Subcutaneous abdominal adipose tissue (tissue), 5 donors: ENCODE data around the gene SPRTN.
A peak's percentile ranks its signal among the peaks of the same experiment; 100 is the strongest.

ENCODE experiments used
- H3K27ac ChIP-seq: one replicate; pipeline ENCODE4 v1.7.0; 2013; ENCODE audit warnings: low read depth, mild to moderate bottlenecking, inconsistent platforms, low read length, moderate library complexity
- H3K27me3 ChIP-seq, 5 donors: one replicate each; pipeline ENCODE4 v1.7.0; 2013; ENCODE audit warnings: low read length in 5 of 5, inconsistent platforms in 1 of 5; ENCODE audit not compliant: control insufficient read depth in 5 of 5, insufficient read depth in 4 of 5
- H3K36me3 ChIP-seq, 5 donors: one replicate each; pipeline ENCODE4 v1.7.0; 2013; ENCODE audit warnings: low read length in 5 of 5; ENCODE audit not compliant: control insufficient read depth in 5 of 5, insufficient read depth in 5 of 5
- H3K4me1 ChIP-seq, 5 donors: one replicate each; pipeline ENCODE4 v1.7.0; 2013; ENCODE audit warnings: low read length in 5 of 5, mild to moderate bottlenecking in 3 of 5, moderate library complexity in 1 of 5; ENCODE audit not compliant: control insufficient read depth in 5 of 5, insufficient read depth in 5 of 5
- H3K4me3 ChIP-seq, 5 donors: one replicate each; pipeline ENCODE4 v1.7.0; 2013; ENCODE audit warnings: low read length in 5 of 5, low read depth in 1 of 5
- H3K9ac ChIP-seq, 5 donors: one replicate each; pipeline ENCODE4 v1.7.0; 2013; ENCODE audit warnings: low read length in 5 of 5, mild to moderate bottlenecking in 4 of 5, moderate library complexity in 3 of 5
- H3K9me3 ChIP-seq, 5 donors: one replicate each; pipeline ENCODE4 v1.7.0; 2013; ENCODE audit warnings: low read length in 5 of 5; ENCODE audit not compliant: control insufficient read depth in 5 of 5
- donor health status: healthy.
- donor health status: healthy.
- donor health status: healthy.
- donor health status: healthy.
- donor health status: healthy.

Gene SPRTN

DNA sequence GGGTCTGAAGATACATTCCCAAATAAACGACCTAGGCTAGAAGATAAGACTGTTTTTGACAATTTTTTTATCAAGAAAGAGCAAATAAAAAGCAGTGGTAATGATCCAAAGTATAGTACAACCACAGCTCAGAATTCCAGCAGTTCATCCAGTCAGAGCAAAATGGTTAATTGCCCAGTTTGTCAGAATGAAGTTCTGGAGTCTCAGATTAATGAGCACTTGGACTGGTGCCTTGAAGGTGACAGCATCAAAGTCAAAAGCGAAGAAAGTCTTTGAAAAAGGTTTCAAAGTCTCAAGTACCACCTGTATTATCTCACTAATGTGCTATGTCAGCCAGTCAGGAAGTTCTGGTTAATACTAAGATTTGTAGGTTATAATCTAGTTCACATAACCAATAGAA, 15.0 kb downstream of the SPRTN start:
- Histone ChIP-seq H3K36me3 (peaks cover 22 to 42% (median 28%) of the 10 kb centered on the region in 5 donors), H3K9me3 (no peaks in the 10 kb centered on the region), H3K4me3 (no peak overlapping the region), H3K27me3 (no peaks in the 10 kb centered on the region), H3K27ac (no peak overlapping the region), H3K4me1 (peaks cover 2 to 10% (median 4%) of the 10 kb centered on the region in 5 donors), H3K9ac (peak overlapping the region in 1 of 5 donors; percentile 11)

GRCh38 chr1:231354330-231355020, 16.4 kb downstream of the SPRTN start:
- Histone ChIP-seq H3K9ac (no peak overlapping the region), H3K4me1 (peaks cover 4 to 12% (median 5%) of the 10 kb centered on the region in 5 donors), H3K4me3 (no peak overlapping the region), H3K27me3 (no peaks in the 10 kb centered on the region), H3K27ac (no peak overlapping the region), H3K9me3 (no peaks in the 10 kb centered on the region), H3K36me3 (peaks cover 18 to 35% (median 25%) of the 10 kb centered on the region in 5 donors)

DNA sequence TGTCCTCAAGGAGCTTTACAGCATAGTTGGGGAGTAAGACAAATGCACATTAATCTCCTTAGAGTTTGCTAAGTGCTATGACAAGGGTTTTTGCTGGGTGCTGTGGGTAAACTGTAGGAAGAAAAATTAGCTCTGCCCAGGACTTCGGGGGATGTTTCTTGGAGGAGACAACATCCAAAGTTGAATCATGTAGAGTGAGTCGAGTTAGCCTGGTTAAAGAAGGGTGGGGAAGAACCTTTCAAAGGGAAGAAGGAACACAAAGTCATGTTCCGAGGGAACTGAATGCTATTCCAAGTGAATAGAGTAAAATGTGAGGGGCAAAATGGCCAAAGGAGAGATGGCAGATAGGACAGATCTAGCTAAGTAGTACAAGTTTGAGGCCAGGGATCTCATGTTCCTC, 17.1 kb downstream of the SPRTN start:
- no peak overlapping the region for H3K4me3 ChIP-seq
- H3K9me3 ChIP-seq, result no peaks in the 10 kb centered on the region
- peaks cover 18 to 28% (median 23%) of the 10 kb centered on the region in 5 donors for H3K36me3 ChIP-seq
- no peak overlapping the region for H3K27ac ChIP-seq
- H3K27me3 ChIP-seq, result no peaks in the 10 kb centered on the region
- no peak overlapping the region for H3K9ac ChIP-seq
- peaks cover 4 to 12% (median 5%) of the 10 kb centered on the region in 5 donors for H3K4me1 ChIP-seq

DNA sequence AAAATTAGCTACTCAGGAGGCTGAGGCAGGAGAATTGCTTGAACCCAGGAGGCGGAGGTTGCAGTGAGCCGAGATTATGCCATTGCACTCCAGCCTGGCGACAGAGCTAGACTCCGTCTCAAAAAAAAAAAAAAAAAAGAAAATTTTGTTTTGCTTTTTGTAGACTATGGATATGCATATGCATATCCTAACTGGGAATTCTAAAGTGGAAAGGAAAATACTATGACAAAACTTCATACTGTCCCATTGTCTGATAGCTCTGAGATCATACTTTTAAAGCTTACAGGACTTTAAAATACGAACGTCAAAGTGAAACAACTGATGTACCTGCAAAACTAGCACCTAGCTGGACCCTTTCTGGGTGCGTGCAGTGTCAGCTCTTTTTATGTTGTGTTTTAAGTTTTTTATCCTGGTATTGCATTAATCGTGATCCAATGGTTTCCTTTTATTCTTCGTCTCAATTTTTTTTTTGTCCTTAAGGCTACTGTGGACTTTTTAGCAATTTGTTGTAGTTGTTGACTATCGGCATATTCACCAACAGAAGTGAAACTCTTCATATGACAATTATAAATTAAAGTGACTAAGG, 19.2 kb downstream of the SPRTN start:
- Histone ChIP-seq H3K27me3 (no peaks in the 10 kb centered on the region), H3K4me1 (peaks cover 4 to 5% (median 5%) of the 10 kb centered on the region in 5 donors), H3K9me3 (no peaks in the 10 kb centered on the region), H3K9ac (no peak overlapping the region), H3K36me3 (peaks cover 5 to 16% (median 14%) of the 10 kb centered on the region in 5 donors), H3K4me3 (no peak overlapping the region), H3K27ac (no peak overlapping the region)

- H3K4me3 ChIP-seq, result no peak overlapping the region
- peak overlapping the region in 1 of 5 donors; percentile 19 for H3K9ac ChIP-seq
- no peaks in the 10 kb centered on the region for H3K9me3 ChIP-seq
- peaks cover under 1 to 11% (median 9%) of the 10 kb centered on the region in 5 donors for H3K36me3 ChIP-seq
- H3K27me3 ChIP-seq, result no peaks in the 10 kb centered on the region
- no peak overlapping the region for H3K27ac ChIP-seq
- H3K4me1 ChIP-seq, result peaks cover 2 to 5% (median 5%) of the 10 kb centered on the region in 5 donors
Observed at GRCh38 chr1:231357831-231358354, 19.8 kb downstream of the SPRTN start.

DNA sequence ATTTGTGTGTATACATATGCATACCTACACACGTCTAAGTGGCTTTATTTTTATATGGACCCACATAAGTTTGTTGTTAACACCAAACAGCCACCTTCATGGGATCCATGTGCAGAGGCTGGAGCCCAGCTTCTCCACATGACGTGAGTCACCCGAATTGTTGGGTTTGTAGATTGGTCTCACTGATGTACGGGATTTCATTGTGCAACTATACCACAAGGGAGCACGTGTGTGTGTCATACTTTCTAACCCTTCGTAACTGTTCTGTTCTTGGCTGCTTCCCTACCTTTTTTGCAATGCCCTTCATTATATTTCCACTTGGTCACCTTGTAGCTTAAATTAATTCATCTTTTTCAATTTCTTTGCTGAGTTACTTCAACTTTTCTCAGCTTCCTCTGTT, 21.0 kb downstream of the SPRTN start:
- H3K27me3 ChIP-seq, result no peaks in the 10 kb centered on the region
- no peak overlapping the region for H3K9ac ChIP-seq
- H3K9me3 ChIP-seq, result no peaks in the 10 kb centered on the region
- peaks cover 0 to 7% (median 6%) of the 10 kb centered on the region in 5 donors for H3K36me3 ChIP-seq
- no peak overlapping the region for H3K4me3 ChIP-seq
- peaks cover 2 to 5% (median 5%) of the 10 kb centered on the region in 5 donors for H3K4me1 ChIP-seq
- no peak overlapping the region for H3K27ac ChIP-seq

DNA sequence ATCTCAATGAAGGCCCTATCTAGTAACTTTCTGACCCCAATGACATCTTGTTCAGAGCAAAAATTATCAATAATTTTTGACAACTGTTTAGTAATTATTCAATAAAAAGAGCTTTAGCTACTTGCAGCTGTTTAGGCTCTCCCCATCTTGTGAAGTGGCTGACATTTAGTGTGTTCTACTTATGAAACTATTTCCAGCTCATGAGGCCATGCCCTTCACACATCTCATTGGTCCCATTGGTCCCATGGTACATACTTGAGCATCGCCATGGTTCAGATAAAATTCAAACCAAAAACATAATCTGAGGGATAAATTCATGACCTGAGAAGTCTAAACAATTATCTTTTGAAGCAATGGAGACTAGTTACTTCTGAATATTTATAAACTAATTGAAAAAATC, 24.2 kb downstream of the SPRTN start:
- Histone ChIP-seq H3K36me3 (peaks cover 2 to 18% (median 9%) of the 10 kb centered on the region in 5 donors), H3K4me3 (no peak overlapping the region), H3K27me3 (no peaks in the 10 kb centered on the region), H3K9ac (no peak overlapping the region), H3K27ac (no peak overlapping the region), H3K9me3 (no peaks in the 10 kb centered on the region), H3K4me1 (peaks cover 2 to 5% (median 5%) of the 10 kb centered on the region in 5 donors)

DNA sequence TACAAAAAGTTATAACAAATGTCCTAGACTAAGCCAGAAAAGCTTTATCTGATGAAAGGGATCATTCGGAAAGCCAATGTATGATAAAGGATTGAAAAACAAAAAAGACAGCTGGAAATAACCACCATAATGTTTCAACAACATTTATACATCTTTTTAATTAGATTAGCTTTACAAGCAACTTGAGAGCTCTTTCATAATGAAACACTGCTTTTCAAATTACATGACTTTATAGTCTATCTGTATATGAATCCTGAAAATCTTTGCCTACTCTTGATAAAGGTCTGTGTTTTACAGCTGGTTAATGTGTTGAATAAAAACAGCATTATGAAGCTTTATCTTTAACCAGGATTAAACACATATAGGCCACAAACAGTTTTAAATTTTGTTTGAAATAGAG, 25.5 kb downstream of the SPRTN start:
- Histone ChIP-seq H3K9me3 (no peaks in the 10 kb centered on the region), H3K27me3 (no peaks in the 10 kb centered on the region), H3K36me3 (peaks cover 2 to 18% (median 11%) of the 10 kb centered on the region in 5 donors), H3K4me1 (peaks cover 0 to 2% (median 0%) of the 10 kb centered on the region in 5 donors), H3K27ac (no peak overlapping the region), H3K4me3 (no peak overlapping the region), H3K9ac (no peak overlapping the region)

- Histone ChIP-seq H3K36me3 (peaks cover 2 to 18% (median 14%) of the 10 kb centered on the region in 5 donors), H3K4me3 (no peak overlapping the region), H3K9ac (no peak overlapping the region), H3K27me3 (no peaks in the 10 kb centered on the region), H3K27ac (no peak overlapping the region), H3K9me3 (no peaks in the 10 kb centered on the region), H3K4me1 (peaks cover 0 to under 1% (median 0%) of the 10 kb centered on the region in 5 donors)
Observed at GRCh38 chr1:231364192-231364591, 26.1 kb downstream of the SPRTN start.

GRCh38 chr1:231369282-231369681, 31.2 kb downstream of the SPRTN start:
- no peak overlapping the region for H3K4me3 ChIP-seq
- H3K4me1 ChIP-seq, result no peaks in the 10 kb centered on the region
- no peaks in the 10 kb centered on the region for H3K27me3 ChIP-seq
- H3K9ac ChIP-seq, result no peak overlapping the region
- peaks cover 4 to 19% (median 18%) of the 10 kb centered on the region in 5 donors for H3K36me3 ChIP-seq
- no peaks in the 10 kb centered on the region for H3K9me3 ChIP-seq
- no peak overlapping the region for H3K27ac ChIP-seq
